Right lobe of liver (tissue), 4 donors: Measurements from ENCODE around the gene NKD2.

Experiments used
- POLR2A ChIP-seq: fragments of 450-650 bp; IDR thresholded peaks from one replicate; pipeline ENCODE4 v1.6.1; 2017; ENCODE audit warnings: antibody characterized with exemption, mild to moderate bottlenecking
- TF ChIP-seq, protein P1 (sequence below), 4 donors: fragments of 200-600 bp in 3 of 4; fragments of 450-650 bp in 1 of 4; IDR thresholded peaks; one replicate each; pipeline versions ENCODE4 v1.5.1 to v1.8.0; 2016 to 2022; ENCODE audit warnings: antibody characterized with exemption in 4 of 4, mild to moderate bottlenecking in 2 of 4
- donor health status: DM: no; HTN: no; CAD: no.
- donor health status: DM: no; HTN: no; CAD: no.
- donor health status: DM: no; HTN: yes; CAD: no.

DNA sequence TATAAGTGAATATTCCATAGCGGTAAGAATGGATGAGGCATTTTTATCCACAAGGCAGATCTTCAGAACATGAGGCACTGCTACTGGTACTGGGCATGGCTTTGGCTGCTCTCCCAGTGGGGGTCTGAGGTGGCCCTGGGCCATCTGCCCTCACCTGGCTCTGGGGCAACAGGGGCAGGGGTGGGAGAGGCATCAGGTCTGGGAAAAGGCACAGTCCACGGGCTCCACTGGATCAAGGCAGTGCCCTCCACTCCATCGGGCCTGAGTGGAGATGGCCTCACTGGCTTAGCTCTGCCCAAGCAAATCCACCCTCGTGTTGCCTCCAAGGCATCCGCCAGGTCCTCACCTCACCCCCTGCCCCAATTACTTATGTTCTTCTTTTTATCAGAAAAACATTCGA, 10.9 kb upstream of the NKD2 start:
- TF ChIP-seq, protein P1, sequence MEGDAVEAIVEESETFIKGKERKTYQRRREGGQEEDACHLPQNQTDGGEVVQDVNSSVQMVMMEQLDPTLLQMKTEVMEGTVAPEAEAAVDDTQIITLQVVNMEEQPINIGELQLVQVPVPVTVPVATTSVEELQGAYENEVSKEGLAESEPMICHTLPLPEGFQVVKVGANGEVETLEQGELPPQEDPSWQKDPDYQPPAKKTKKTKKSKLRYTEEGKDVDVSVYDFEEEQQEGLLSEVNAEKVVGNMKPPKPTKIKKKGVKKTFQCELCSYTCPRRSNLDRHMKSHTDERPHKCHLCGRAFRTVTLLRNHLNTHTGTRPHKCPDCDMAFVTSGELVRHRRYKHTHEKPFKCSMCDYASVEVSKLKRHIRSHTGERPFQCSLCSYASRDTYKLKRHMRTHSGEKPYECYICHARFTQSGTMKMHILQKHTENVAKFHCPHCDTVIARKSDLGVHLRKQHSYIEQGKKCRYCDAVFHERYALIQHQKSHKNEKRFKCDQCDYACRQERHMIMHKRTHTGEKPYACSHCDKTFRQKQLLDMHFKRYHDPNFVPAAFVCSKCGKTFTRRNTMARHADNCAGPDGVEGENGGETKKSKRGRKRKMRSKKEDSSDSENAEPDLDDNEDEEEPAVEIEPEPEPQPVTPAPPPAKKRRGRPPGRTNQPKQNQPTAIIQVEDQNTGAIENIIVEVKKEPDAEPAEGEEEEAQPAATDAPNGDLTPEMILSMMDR (IDR thresholded peaks at IDR 0.05): no peak
- no peak for TF ChIP-seq POLR2A
